OCI-LY1 (cell line): ENCODE results near the gene CFAP141.

Experiments
- H2AFZ ChIP-seq: fragments of 200-600 bp; sonication (generic), shearing (Covaris generic); 2 replicates; pipeline ENCODE4 v1.6.0; 2014; ENCODE audit warnings: antibody characterized with exemption, mild to moderate bottlenecking, low read length
- H3F3A ChIP-seq: fragments of 200-600 bp; sonication (generic), shearing (Covaris generic); 2 replicates; pipeline ENCODE4 v1.6.0; 2014; ENCODE audit warnings: mild to moderate bottlenecking, antibody characterized with exemption, low read length, moderate library complexity; ENCODE audit not compliant: insufficient read depth
- H3K27ac ChIP-seq: fragments of 200-600 bp; sonication (generic); 2 replicates; pipeline ENCODE4 v1.5.1; 2014; ENCODE audit warnings: low read length, mixed run types, mild to moderate bottlenecking, low read depth; ENCODE audit not compliant: poor library complexity, severe bottlenecking
- H3K27me3 ChIP-seq: fragments of 200-600 bp; sonication (generic); 2 replicates; pipeline ENCODE4 v1.6.0; 2014; ENCODE audit warnings: antibody characterized with exemption, mild to moderate bottlenecking, low read length, moderate library complexity; ENCODE audit not compliant: insufficient read depth
- H3K36me3 ChIP-seq: fragments of 200-600 bp; sonication (generic); 2 replicates; pipeline ENCODE4 v1.6.1; 2014; ENCODE audit warnings: mild to moderate bottlenecking, antibody characterized with exemption, low read length, moderate library complexity, mixed read lengths; ENCODE audit not compliant: insufficient read depth
- H3K4me1 ChIP-seq: fragments of 200-600 bp; sonication (generic); 2 replicates; pipeline ENCODE4 v1.5.1; 2014; ENCODE audit warnings: mild to moderate bottlenecking, low read length, moderate library complexity; ENCODE audit not compliant: insufficient read depth, severe bottlenecking
- H3K4me2 ChIP-seq: fragments of 200-600 bp; sonication (generic), shearing (Covaris generic); 2 replicates; pipeline ENCODE4 v1.6.1; 2014; ENCODE audit warnings: low read length
- H3K4me3 ChIP-seq: fragments of 200-600 bp; sonication (generic); 2 replicates; pipeline ENCODE4 v1.5.1; 2014; ENCODE audit warnings: low read length, low read depth, mild to moderate bottlenecking, mixed read lengths; ENCODE audit not compliant: poor library complexity, severe bottlenecking
- H3K79me2 ChIP-seq: fragments of 200-600 bp; shearing (Covaris generic); 2 replicates; pipeline ENCODE4 v1.6.1; 2016; ENCODE audit warnings: mixed run types, low read length, mixed read lengths; ENCODE audit not compliant: insufficient read depth
- H3K9ac ChIP-seq: fragments of 200-600 bp; sonication (generic), shearing (Covaris generic); 2 replicates; pipeline ENCODE4 v1.6.1; 2014; ENCODE audit warnings: mild to moderate bottlenecking, low read length, mixed read lengths
- H3K9me2 ChIP-seq: fragments of 200-600 bp; sonication (generic), shearing (Covaris generic); 2 replicates; pipeline ENCODE4 v1.6.1; 2014; ENCODE audit warnings: low read depth, mild to moderate bottlenecking, low read length, mixed read lengths
- H3K9me3 ChIP-seq: fragments of 200-600 bp; shearing (Covaris generic); 2 replicates; pipeline ENCODE4 v1.6.1; 2014; ENCODE audit warnings: low read length, mixed read lengths
- H4K20me1 ChIP-seq: fragments of 200-600 bp; sonication (generic), shearing (Covaris generic); 2 replicates; pipeline ENCODE4 v1.6.0; 2016; ENCODE audit warnings: mild to moderate bottlenecking, low read length; ENCODE audit not compliant: insufficient read depth
- EZH2 ChIP-seq: fragments of 200-600 bp; sonication (generic), shearing (Covaris generic); IDR thresholded peaks from 2 replicates; pipeline ENCODE4 v1.8.0; 2017; ENCODE audit warnings: borderline replicate concordance, mixed run types, mild to moderate bottlenecking, antibody characterized with exemption, low read length, moderate library complexity, mixed read lengths
- TF ChIP-seq, protein P1 (sequence below): fragments of 200-600 bp; sonication (generic), shearing (Covaris generic); IDR thresholded peaks from 2 replicates; pipeline ENCODE4 v1.5.1; 2017; ENCODE audit warnings: mild to moderate bottlenecking, antibody characterized with exemption, low read length, moderate library complexity, mixed read lengths

The CFAP141 gene

DNA sequence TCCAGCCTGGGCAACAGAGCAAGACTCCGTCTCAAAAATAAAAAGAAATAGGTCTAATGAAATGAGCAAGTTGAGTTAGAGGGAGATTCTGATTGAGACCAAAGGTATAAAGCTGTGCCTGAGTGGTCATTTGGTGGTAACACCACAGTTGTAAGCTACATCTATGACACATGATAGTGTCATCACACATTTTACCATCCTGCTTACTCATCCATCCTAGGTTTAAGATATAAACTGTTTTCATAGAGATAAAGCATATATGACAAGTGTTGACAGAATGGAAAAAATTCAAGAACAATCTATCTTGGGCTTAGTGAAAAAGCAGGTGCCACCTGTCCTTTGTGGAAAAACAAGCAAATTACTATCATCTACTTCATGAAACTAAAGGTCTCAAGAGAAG is 7.1 kb upstream of the CFAP141 start:
- H3F3A ChIP-seq = no peaks in the 10 kb centered on the region
- peaks cover 6% of the 10 kb centered on the region for H3K4me1 ChIP-seq
- no peak for TF ChIP-seq EZH2
- TF ChIP-seq, protein P1, sequence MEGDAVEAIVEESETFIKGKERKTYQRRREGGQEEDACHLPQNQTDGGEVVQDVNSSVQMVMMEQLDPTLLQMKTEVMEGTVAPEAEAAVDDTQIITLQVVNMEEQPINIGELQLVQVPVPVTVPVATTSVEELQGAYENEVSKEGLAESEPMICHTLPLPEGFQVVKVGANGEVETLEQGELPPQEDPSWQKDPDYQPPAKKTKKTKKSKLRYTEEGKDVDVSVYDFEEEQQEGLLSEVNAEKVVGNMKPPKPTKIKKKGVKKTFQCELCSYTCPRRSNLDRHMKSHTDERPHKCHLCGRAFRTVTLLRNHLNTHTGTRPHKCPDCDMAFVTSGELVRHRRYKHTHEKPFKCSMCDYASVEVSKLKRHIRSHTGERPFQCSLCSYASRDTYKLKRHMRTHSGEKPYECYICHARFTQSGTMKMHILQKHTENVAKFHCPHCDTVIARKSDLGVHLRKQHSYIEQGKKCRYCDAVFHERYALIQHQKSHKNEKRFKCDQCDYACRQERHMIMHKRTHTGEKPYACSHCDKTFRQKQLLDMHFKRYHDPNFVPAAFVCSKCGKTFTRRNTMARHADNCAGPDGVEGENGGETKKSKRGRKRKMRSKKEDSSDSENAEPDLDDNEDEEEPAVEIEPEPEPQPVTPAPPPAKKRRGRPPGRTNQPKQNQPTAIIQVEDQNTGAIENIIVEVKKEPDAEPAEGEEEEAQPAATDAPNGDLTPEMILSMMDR = no peak
- no peaks in the 10 kb centered on the region for H4K20me1 ChIP-seq
- no peak overlapping the region for H3K27ac ChIP-seq
- H3K9me2 ChIP-seq = no peaks in the 10 kb centered on the region
- H3K79me2 ChIP-seq = peaks cover 11% of the 10 kb centered on the region
- no peaks in the 10 kb centered on the region for H3K27me3 ChIP-seq
- no peak overlapping the region for H3K4me2 ChIP-seq
- H3K4me3 ChIP-seq = no peak overlapping the region
- H3K36me3 ChIP-seq = peaks cover 77% of the 10 kb centered on the region
- H3K9ac ChIP-seq = no peak overlapping the region
- no peaks in the 10 kb centered on the region for H3K9me3 ChIP-seq
- no peak overlapping the region for H2AFZ ChIP-seq

DNA sequence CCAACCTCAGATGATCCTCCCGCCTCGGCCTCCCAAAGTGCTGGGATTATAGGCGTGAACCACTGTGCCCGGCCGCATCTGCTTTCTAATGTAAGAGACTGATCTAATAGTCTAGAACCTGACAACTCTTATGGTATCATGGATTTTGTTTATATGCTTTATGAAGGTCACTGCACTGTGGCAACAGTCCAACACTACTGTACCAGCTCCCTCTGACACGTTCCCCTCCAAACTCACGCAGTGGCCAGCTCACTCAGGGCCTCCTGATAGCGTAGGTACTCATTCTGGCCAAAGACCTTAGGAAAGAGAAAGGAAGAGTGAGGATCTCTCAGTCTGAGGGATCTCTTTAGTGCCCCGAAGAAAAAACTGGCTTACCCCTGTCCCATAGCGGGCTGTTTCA is 6.0 kb upstream of the CFAP141 start:
- H3F3A ChIP-seq = no peaks in the 10 kb centered on the region
- H4K20me1 ChIP-seq = no peaks in the 10 kb centered on the region
- no peak overlapping the region for H2AFZ ChIP-seq
- no peaks in the 10 kb centered on the region for H3K9me2 ChIP-seq
- H3K27ac ChIP-seq = no peak overlapping the region
- no peaks in the 10 kb centered on the region for H3K79me2 ChIP-seq
- peaks cover 77% of the 10 kb centered on the region for H3K36me3 ChIP-seq
- no peaks in the 10 kb centered on the region for H3K9me3 ChIP-seq
- H3K27me3 ChIP-seq = no peaks in the 10 kb centered on the region
- H3K4me2 ChIP-seq = no peak overlapping the region
- no peak for TF ChIP-seq EZH2
- TF ChIP-seq, protein P1 = no peak
- no peaks in the 10 kb centered on the region for H3K4me1 ChIP-seq
- H3K9ac ChIP-seq = no peak overlapping the region
- no peak overlapping the region for H3K4me3 ChIP-seq

DNA sequence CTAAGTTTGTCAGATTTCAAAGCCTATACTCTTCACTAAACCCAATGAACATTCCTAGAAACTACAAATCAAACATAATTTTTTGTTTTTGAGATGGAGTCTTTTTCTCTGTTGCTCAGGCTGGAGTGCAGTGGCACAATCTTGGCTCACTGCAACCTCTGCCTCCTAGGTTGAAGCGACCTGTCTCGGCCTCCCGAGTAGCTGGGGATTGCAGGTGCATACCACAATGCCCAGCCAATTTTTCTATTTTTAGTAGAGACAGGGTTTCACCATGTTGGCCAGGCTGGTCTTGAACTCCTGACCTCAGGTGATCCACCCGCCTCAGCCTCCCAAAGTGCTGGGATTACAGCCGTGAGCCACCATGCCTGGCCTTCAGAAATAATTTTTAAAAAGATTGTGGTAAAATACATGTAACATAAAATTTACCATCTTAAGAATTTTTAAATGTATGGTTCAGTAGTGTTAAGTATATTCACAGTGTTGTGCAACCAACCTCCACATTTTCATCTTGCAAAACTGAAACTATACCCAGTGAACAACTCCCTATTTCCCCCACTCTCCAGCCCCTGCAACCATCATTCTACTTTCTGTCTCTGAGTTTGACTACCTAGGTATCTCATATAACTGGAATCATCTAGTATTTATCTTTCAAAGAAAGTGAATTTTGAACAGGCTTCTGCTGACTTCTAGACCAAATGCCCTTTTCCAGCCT is 2.7 kb upstream of the CFAP141 start:
- no peaks in the 10 kb centered on the region for H4K20me1 ChIP-seq
- H3K79me2 ChIP-seq = no peaks in the 10 kb centered on the region
- TF ChIP-seq EZH2 = no peak
- TF ChIP-seq, protein P1 = no peak
- peaks cover 6% of the 10 kb centered on the region; the same call in 1 of the 2 replicates for H3F3A ChIP-seq
- no peak overlapping the region for H3K4me3 ChIP-seq
- no peaks in the 10 kb centered on the region for H3K9me3 ChIP-seq
- H2AFZ ChIP-seq = no peak overlapping the region
- no peaks in the 10 kb centered on the region for H3K4me1 ChIP-seq
- H3K27ac ChIP-seq = no peak overlapping the region
- peaks cover 79% of the 10 kb centered on the region for H3K36me3 ChIP-seq
- H3K4me2 ChIP-seq = no peak overlapping the region
- no peak overlapping the region for H3K9ac ChIP-seq
- H3K9me2 ChIP-seq = no peaks in the 10 kb centered on the region
- H3K27me3 ChIP-seq = no peaks in the 10 kb centered on the region
